ENCODE measurements around the gene S100A5.

GRCh38 chr1:153557877-153558276 is 17.1 kb upstream of the S100A5 start:
- TF ChIP-seq CTCF (IDR thresholded peaks at IDR 0.05 in 4 of 5, conservative IDR thresholded peaks at IDR 0.05 in 1 of 5) (no peak), POLR2A (IDR thresholded peaks at IDR 0.05) (no peak)

Data from gastrocnemius medialis (tissue), 4 donors.